Measurements from ENCODE around the gene RHBG.

RHBG gene

DNA sequence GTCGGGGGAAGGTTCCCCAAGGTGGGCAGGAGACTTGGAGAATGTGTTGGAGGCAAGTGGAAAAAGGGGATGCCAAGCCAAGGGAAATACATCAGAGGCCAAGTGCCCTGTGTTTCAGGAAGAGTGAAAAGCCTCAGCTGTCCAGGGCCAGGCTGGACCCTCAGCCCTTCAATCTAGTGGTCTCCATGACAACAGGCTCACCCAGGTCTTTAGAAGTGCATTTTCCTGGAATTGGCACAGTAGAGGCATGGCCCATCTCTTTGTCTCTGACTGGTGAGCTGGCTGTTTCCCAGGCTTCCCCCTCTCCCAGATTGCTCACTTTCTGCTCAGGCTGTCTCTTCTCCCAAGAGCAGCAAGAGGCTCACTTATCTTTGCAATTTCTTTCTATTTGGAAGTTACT, 10.4 kb upstream of the RHBG start:
- DNase-seq (ENCODE audit: extremely low read depth, insufficient read length), result no peak
- no peaks in the 10 kb centered on the region for H3K36me3 ChIP-seq (ENCODE audit: control insufficient read depth, insufficient read depth, low read length)
- no peaks in the 10 kb centered on the region; the same call in 1 of the 2 replicates for H3K27me3 ChIP-seq (replicated peaks; ENCODE audit: control insufficient read depth, insufficient read depth, low read length)
- TF ChIP-seq, protein P1, sequence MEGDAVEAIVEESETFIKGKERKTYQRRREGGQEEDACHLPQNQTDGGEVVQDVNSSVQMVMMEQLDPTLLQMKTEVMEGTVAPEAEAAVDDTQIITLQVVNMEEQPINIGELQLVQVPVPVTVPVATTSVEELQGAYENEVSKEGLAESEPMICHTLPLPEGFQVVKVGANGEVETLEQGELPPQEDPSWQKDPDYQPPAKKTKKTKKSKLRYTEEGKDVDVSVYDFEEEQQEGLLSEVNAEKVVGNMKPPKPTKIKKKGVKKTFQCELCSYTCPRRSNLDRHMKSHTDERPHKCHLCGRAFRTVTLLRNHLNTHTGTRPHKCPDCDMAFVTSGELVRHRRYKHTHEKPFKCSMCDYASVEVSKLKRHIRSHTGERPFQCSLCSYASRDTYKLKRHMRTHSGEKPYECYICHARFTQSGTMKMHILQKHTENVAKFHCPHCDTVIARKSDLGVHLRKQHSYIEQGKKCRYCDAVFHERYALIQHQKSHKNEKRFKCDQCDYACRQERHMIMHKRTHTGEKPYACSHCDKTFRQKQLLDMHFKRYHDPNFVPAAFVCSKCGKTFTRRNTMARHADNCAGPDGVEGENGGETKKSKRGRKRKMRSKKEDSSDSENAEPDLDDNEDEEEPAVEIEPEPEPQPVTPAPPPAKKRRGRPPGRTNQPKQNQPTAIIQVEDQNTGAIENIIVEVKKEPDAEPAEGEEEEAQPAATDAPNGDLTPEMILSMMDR (IDR thresholded peaks at IDR 0.05; ENCODE audit: insufficient read depth, low read length, poor library complexity, severe bottlenecking), result no peak
- H3K4me3 ChIP-seq (replicated peaks; ENCODE audit: low read depth, low read length), result no peak overlapping the region

DNA sequence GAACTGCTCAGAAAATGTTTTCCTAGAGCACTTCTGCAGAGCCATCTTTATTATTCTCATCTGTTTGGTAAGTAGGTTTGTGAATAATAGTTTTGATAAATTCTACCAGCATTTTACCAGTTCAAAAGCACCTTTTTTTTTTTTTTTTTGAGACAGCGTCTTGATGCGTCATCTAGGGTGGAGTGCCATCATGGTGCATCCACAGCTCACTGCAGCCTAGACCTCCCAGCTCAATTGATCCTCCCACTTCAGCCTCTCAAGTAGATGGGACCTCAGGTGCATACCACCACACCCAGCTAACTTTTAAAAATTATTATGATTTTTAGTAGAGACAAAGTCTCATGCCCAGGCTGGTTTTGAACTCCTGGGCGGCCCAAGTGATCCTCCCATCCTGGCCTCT, 9.8 kb upstream of the RHBG start:
- Histone ChIP-seq H3K27me3 (replicated peaks; ENCODE audit: control insufficient read depth, insufficient read depth, low read length) (no peaks in the 10 kb centered on the region; the same call in none of the 2 replicates), H3K36me3 (ENCODE audit: control insufficient read depth, insufficient read depth, low read length) (no peaks in the 10 kb centered on the region), H3K4me3 (replicated peaks; ENCODE audit: low read depth, low read length) (no peak overlapping the region)
- TF ChIP-seq, protein P1 (IDR thresholded peaks at IDR 0.05; ENCODE audit: insufficient read depth, low read length, poor library complexity, severe bottlenecking), result no peak
- DNase-seq (ENCODE audit: extremely low read depth, insufficient read length), result no peak

DNA sequence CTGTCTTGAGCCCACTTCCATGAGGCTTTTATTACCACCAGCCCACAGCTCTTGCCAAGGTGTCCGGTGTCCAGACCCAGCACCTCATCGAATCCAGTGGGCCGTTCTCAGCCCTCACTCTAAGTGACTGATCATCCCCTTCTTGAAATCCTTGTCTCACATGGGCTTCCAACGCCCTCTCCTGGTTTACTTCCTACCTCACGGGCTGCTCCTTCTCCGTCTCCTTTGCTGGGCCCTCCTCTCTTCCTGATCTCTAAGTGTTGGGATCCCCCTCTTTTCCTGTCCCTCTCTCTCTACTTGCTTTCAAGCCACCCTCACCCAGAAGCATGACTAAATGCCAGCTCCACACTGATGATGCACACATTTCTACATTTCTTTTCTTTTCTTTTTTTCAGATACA, 9.0 kb upstream of the RHBG start:
- Histone ChIP-seq H3K27me3 (replicated peaks; ENCODE audit: control insufficient read depth, insufficient read depth, low read length) (no peaks in the 10 kb centered on the region; the same call in none of the 2 replicates), H3K4me3 (replicated peaks; ENCODE audit: low read depth, low read length) (no peak overlapping the region), H3K36me3 (ENCODE audit: control insufficient read depth, insufficient read depth, low read length) (no peaks in the 10 kb centered on the region)
- DNase-seq (ENCODE audit: extremely low read depth, insufficient read length), result no peak
- TF ChIP-seq, protein P1 (IDR thresholded peaks at IDR 0.05; ENCODE audit: insufficient read depth, low read length, poor library complexity, severe bottlenecking), result peak; percentile 18

DNA sequence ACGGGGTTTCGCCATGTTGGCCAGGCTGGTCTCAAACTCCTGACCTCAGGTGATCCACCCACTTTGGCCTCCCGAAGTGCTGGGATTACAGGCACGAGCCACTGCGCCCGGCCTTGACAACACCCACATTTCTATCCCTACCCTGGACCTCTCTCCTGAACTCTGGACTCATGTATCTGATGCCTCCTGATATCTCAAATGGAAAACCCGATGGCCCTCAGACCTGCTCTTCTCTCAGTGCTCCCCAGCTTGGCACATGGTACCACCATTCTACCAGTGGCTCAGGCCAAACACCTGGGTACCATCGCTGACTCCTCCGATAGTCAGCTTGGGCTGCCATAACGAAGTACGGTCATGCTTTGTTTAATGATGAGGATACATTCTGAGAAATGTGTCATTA, 8.5 kb upstream of the RHBG start:
- no peak overlapping the region for H3K4me3 ChIP-seq (replicated peaks; ENCODE audit: low read depth, low read length)
- H3K36me3 ChIP-seq (ENCODE audit: control insufficient read depth, insufficient read depth, low read length), result no peaks in the 10 kb centered on the region
- DNase-seq (ENCODE audit: extremely low read depth, insufficient read length), result no peak
- H3K27me3 ChIP-seq (replicated peaks; ENCODE audit: control insufficient read depth, insufficient read depth, low read length), result no peaks in the 10 kb centered on the region; the same call in none of the 2 replicates
- TF ChIP-seq, protein P1 (IDR thresholded peaks at IDR 0.05; ENCODE audit: insufficient read depth, low read length, poor library complexity, severe bottlenecking), result no peak

DNA sequence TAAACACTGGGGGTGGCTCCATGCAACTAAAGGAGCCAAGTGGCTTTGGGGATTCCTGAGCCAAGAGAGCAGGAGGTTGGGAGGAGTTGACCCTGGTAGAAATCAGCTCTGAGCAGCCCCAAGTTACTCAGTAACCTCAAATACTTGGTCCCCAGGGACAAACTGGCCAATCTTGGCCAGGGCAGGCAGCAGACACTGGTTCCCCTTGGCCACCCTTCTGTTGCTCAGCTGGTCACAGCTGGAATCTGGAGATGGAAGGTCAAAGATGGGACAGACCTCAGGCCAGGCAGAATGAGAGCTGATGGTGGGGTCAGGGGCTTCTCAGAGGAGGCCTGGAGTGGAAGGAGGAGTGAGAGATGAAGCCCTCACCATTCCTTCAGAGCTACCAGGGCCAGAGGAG, 3.3 kb upstream of the RHBG start:
- Histone ChIP-seq H3K36me3 (ENCODE audit: control insufficient read depth, insufficient read depth, low read length) (no peaks in the 10 kb centered on the region), H3K4me3 (replicated peaks; ENCODE audit: low read depth, low read length) (no peak overlapping the region), H3K27me3 (replicated peaks; ENCODE audit: control insufficient read depth, insufficient read depth, low read length) (no peaks in the 10 kb centered on the region; the same call in none of the 2 replicates)
- TF ChIP-seq, protein P1 (IDR thresholded peaks at IDR 0.05; ENCODE audit: insufficient read depth, low read length, poor library complexity, severe bottlenecking), result no peak
- DNase-seq (ENCODE audit: extremely low read depth, insufficient read length), result no peak

Measured in GM06990 (cell line).